Suprapubic skin (tissue), 3 donors: ENCODE measurements around the gene USP10.

Source experiments
- EP300 ChIP-seq: sonication (generic); formaldehyde crosslinking; IDR thresholded peaks from one replicate; pipeline ENCODE4 v1.6.1; 2017; ENCODE audit warnings: antibody characterized with exemption
- POLR2A ChIP-seq, 2 donors: fragments of 450-650 bp; IDR thresholded peaks; one replicate each; pipeline ENCODE4 v1.6.1; 2017; ENCODE audit warnings: antibody characterized with exemption in 2 of 2, mild to moderate bottlenecking in 2 of 2, moderate library complexity in 2 of 2
- TF ChIP-seq, protein P1 (sequence below), 2 donors: fragments of 200-600 bp in 1 of 2; fragments of 450-650 bp in 1 of 2; sonication (generic) in 1 of 2; IDR thresholded peaks; one replicate each; pipeline ENCODE4 v1.5.1; 2016 to 2019; ENCODE audit warnings: antibody characterized with exemption in 2 of 2, mild to moderate bottlenecking in 1 of 2, moderate library complexity in 1 of 2

GRCh38 chr16:84737192-84738011, 37.6 kb downstream of the USP10 start:
- TF ChIP-seq, protein P1, sequence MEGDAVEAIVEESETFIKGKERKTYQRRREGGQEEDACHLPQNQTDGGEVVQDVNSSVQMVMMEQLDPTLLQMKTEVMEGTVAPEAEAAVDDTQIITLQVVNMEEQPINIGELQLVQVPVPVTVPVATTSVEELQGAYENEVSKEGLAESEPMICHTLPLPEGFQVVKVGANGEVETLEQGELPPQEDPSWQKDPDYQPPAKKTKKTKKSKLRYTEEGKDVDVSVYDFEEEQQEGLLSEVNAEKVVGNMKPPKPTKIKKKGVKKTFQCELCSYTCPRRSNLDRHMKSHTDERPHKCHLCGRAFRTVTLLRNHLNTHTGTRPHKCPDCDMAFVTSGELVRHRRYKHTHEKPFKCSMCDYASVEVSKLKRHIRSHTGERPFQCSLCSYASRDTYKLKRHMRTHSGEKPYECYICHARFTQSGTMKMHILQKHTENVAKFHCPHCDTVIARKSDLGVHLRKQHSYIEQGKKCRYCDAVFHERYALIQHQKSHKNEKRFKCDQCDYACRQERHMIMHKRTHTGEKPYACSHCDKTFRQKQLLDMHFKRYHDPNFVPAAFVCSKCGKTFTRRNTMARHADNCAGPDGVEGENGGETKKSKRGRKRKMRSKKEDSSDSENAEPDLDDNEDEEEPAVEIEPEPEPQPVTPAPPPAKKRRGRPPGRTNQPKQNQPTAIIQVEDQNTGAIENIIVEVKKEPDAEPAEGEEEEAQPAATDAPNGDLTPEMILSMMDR (IDR thresholded peaks at IDR 0.05), result no peak
- TF ChIP-seq POLR2A (IDR thresholded peaks at IDR 0.05), result no peak
- TF ChIP-seq EP300, result no peak
